ENCODE measurements around the gene CASP2. TPM values are rescaled to one million over a fixed set of nuclear protein-coding genes. Genes with fewer than 3 reads are reported as not detected.
A peak's percentile ranks its signal among the peaks of the same experiment; 100 is the strongest.

The CASP2 gene
- polyA plus RNA-seq, 2 donors, result 6.6 to 7.2 TPM

DNA sequence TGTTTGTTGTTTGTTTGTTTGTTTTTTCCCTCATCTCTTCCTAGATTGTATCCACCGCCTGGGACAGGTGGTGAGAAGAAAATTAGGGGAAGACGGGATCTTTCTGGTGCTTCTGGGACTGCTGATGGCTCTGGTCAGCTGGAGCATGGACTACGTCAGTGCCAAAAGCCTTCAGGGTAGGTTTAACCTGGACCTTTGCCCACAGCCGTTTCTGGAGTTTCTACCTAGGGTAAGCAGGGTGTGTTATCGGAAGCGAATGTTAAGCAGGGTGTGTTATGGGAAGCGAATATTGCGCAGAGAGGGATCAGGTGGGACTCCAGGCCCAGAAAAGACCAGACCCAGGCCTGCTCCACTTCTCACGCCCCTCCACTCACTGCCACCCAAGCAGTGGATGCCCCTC lies 32.5 kb downstream of the CASP2 start:
- WGBS, 2 donors, result 68 to 71% methylated on average over 9 of the region's 9 CpGs
- no peaks in the 10 kb centered on the region for H3K9me3 ChIP-seq (ENCODE audit: control insufficient read depth in 2 of 2, insufficient read depth in 1 of 2, low read depth in 1 of 2, low read length in 1 of 2)
- no peak overlapping the region for H3K27ac ChIP-seq (ENCODE audit: low read depth in 2 of 2, low read length in 1 of 2)
- no peaks in the 10 kb centered on the region for H3K27me3 ChIP-seq (ENCODE audit: control insufficient read depth in 1 of 2, insufficient read depth in 2 of 2, low read length in 2 of 2)
- no peaks in the 10 kb centered on the region for H3K36me3 ChIP-seq (ENCODE audit: control insufficient read depth in 2 of 2, insufficient read depth in 2 of 2, low read length in 1 of 2)
- H3K4me1 ChIP-seq (ENCODE audit: control insufficient read depth in 2 of 2, insufficient read depth in 2 of 2, low read length in 1 of 2), result peaks cover 0 to 11% of the 10 kb centered on the region in 2 donors
- no peak overlapping the region for H3K4me3 ChIP-seq (ENCODE audit: low read depth in 1 of 2, low read length in 2 of 2)

DNA sequence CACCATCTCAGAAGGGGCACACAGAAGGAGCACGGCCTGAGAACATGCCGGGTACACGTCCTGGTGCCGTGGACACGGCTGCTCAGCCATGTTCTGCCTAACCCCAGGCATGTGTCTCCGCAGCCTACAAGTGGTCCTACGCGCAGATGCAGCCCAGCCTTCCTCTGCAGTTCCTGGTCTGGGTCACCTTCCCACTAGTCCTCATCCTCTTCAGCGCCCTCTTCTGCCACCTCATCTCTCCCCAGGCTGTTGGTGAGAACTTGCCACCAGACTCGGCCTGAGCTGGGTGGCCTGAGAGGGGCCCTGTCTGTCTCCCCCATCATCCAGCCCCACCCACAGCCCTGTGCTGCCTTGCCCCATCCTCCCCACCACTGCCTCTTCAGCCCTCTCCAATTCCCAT lies 33.1 kb downstream of the CASP2 start:
- H3K27me3 ChIP-seq (ENCODE audit: control insufficient read depth in 1 of 2, insufficient read depth in 2 of 2, low read length in 2 of 2), result no peaks in the 10 kb centered on the region

DNA sequence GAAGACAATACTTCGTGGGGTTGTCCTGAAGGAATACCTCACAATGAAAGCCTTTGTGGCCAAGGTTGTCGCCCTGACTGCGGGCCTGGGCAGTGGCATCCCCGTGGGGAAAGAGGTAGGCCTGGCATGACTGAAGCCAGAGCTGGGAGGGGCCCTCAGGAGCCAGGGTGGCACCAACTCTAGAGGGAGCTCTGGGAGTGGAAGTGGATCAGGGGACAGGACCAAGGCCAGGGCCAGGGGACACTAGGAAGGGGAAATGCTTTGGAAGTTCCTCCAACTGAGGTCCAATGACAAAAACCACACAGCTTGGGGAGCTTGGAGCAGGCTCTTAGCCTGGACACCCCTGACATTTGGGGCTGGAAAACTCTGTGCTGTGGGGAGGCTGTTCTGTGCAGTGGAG lies 33.6 kb downstream of the CASP2 start:
- H3K36me3 ChIP-seq (ENCODE audit: control insufficient read depth in 2 of 2, insufficient read depth in 2 of 2, low read length in 1 of 2), result no peaks in the 10 kb centered on the region
- no peaks in the 10 kb centered on the region for H3K9me3 ChIP-seq (ENCODE audit: control insufficient read depth in 2 of 2, insufficient read depth in 1 of 2, low read depth in 1 of 2, low read length in 1 of 2)
- peaks cover 0 to 11% of the 10 kb centered on the region in 2 donors for H3K4me1 ChIP-seq (ENCODE audit: control insufficient read depth in 2 of 2, insufficient read depth in 2 of 2, low read length in 1 of 2)
- no peaks in the 10 kb centered on the region for H3K27me3 ChIP-seq (ENCODE audit: control insufficient read depth in 1 of 2, insufficient read depth in 2 of 2, low read length in 2 of 2)
- no peak overlapping the region for H3K27ac ChIP-seq (ENCODE audit: low read depth in 2 of 2, low read length in 1 of 2)
- H3K4me3 ChIP-seq (ENCODE audit: low read depth in 1 of 2, low read length in 2 of 2), result no peak overlapping the region
- WGBS, 2 donors, result 73 to 78% methylated on average over 4 of the region's 4 CpGs

More for the DNA sequence above, 33.1 kb downstream of the CASP2 start:
- 95% methylated on average over 10 of the region's 10 CpGs for WGBS, 2 donors
- Histone ChIP-seq H3K27ac (ENCODE audit: low read depth in 2 of 2, low read length in 1 of 2) (no peak overlapping the region), H3K4me1 (ENCODE audit: control insufficient read depth in 2 of 2, insufficient read depth in 2 of 2, low read length in 1 of 2) (peaks cover 0 to 11% of the 10 kb centered on the region in 2 donors), H3K4me3 (ENCODE audit: low read depth in 1 of 2, low read length in 2 of 2) (no peak overlapping the region), H3K36me3 (ENCODE audit: control insufficient read depth in 2 of 2, insufficient read depth in 2 of 2, low read length in 1 of 2) (no peaks in the 10 kb centered on the region), H3K9me3 (ENCODE audit: control insufficient read depth in 2 of 2, insufficient read depth in 1 of 2, low read depth in 1 of 2, low read length in 1 of 2) (no peaks in the 10 kb centered on the region)

DNA sequence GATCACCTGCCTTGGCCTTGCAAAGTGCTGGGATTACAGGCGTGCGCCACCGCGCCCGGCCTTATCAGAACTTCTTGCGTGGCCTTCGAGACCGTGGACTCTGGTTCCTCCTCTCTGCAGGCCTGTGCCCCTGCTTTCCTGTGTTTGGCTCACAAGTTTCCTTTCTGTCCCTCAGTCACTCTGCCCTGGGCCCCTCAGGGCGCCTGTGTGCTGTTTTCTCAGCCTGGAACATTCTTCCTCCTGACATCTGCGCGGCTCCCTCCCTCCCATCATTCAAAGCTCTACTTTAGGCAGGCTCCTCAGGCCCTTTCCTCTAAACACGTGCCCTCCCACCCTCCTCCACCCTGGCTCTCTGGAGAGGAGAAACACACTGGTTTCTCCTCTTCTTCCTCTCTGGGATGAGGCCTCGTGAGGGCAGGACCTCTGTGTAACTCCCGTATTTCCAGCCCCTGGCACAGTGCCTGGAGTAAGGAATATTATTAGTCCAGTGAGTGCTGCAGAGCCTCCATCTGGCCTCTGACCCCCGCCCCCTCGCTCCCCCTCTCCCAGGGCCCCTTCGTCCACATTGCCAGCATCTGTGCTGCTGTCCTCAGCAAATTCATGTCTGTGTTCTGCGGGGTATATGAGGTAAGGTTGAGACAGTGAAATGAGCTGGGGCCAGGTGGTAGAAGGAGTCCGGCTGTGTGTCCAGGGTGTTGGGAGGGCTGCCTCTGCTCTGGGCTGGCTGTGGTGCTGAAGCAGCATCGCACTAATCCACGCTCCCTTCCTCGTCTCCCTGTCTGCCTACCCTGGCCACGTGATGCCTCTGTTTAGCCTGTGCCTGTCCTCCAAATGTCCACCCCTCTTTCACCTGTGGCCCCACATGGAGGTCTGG lies 34.8 kb downstream of the CASP2 start:
- WGBS, 2 donors, result 78 to 80% methylated on average over 23 of the region's 23 CpGs
- H3K27me3 ChIP-seq (ENCODE audit: control insufficient read depth in 1 of 2, insufficient read depth in 2 of 2, low read length in 2 of 2), result no peaks in the 10 kb centered on the region
- H3K4me3 ChIP-seq (ENCODE audit: low read depth in 1 of 2, low read length in 2 of 2), result no peak overlapping the region
- H3K36me3 ChIP-seq (ENCODE audit: control insufficient read depth in 2 of 2, insufficient read depth in 2 of 2, low read length in 1 of 2), result no peaks in the 10 kb centered on the region
- H3K9me3 ChIP-seq (ENCODE audit: control insufficient read depth in 2 of 2, insufficient read depth in 1 of 2, low read depth in 1 of 2, low read length in 1 of 2), result no peaks in the 10 kb centered on the region
- H3K27ac ChIP-seq (ENCODE audit: low read depth in 2 of 2, low read length in 1 of 2), result no peak overlapping the region
- peaks cover 0 to 11% of the 10 kb centered on the region in 2 donors for H3K4me1 ChIP-seq (ENCODE audit: control insufficient read depth in 2 of 2, insufficient read depth in 2 of 2, low read length in 1 of 2)

DNA sequence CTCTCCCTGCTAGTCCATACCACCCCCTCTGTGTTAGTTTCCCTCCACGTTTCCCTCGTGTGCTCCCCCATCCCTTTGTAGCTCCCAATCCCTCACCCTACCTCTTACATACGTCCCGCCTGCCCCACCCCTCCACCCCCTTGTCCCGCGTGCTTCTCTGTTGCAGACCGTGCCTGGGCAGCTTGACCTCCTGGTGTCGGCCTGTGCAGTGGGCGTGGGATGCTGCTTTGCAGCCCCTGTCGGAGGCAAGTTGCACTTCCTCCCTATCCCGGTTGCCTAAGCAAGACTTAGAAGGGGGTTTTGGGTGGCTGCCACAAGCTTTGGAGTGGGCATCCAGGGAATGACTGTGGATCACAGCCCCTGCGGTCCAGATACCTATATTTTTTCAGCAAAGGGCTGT lies 35.5 kb downstream of the CASP2 start:
- Histone ChIP-seq H3K36me3 (ENCODE audit: control insufficient read depth in 2 of 2, insufficient read depth in 2 of 2, low read length in 1 of 2) (no peaks in the 10 kb centered on the region), H3K27me3 (ENCODE audit: control insufficient read depth in 1 of 2, insufficient read depth in 2 of 2, low read length in 2 of 2) (no peaks in the 10 kb centered on the region), H3K9me3 (ENCODE audit: control insufficient read depth in 2 of 2, insufficient read depth in 1 of 2, low read depth in 1 of 2, low read length in 1 of 2) (no peaks in the 10 kb centered on the region), H3K27ac (ENCODE audit: low read depth in 2 of 2, low read length in 1 of 2) (no peak overlapping the region), H3K4me1 (ENCODE audit: control insufficient read depth in 2 of 2, insufficient read depth in 2 of 2, low read length in 1 of 2) (peaks cover 0 to 11% of the 10 kb centered on the region in 2 donors), H3K4me3 (ENCODE audit: low read depth in 1 of 2, low read length in 2 of 2) (no peak overlapping the region)
- 75 to 78% methylated on average over 12 of the region's 12 CpGs for WGBS, 2 donors

DNA sequence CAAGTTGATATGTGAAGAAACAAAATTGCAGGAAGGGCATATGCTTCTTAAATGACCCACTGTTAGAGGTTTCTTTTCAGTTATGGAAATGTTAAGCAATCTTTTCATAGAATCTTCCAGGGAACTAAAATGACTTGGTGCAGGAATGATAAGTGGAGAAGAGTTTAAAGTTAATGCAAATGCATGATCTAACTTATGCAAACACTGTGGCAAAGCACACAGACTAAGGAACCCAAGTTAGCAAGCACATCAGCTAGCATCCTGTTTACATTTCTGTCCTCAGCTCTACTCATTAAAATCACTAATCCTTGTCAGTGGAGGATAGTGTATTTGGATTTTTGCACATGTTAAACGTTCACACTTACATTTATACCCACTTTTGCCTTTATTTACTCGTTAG lies 37.1 kb downstream of the CASP2 start:
- Histone ChIP-seq H3K4me1 (ENCODE audit: control insufficient read depth in 2 of 2, insufficient read depth in 2 of 2, low read length in 1 of 2) (peaks cover 0 to 4% of the 10 kb centered on the region in 2 donors), H3K4me3 (ENCODE audit: low read depth in 1 of 2, low read length in 2 of 2) (no peak overlapping the region), H3K27me3 (ENCODE audit: control insufficient read depth in 1 of 2, insufficient read depth in 2 of 2, low read length in 2 of 2) (no peaks in the 10 kb centered on the region), H3K9me3 (ENCODE audit: control insufficient read depth in 2 of 2, insufficient read depth in 1 of 2, low read depth in 1 of 2, low read length in 1 of 2) (no peaks in the 10 kb centered on the region), H3K27ac (ENCODE audit: low read depth in 2 of 2, low read length in 1 of 2) (no peak overlapping the region), H3K36me3 (ENCODE audit: control insufficient read depth in 2 of 2, insufficient read depth in 2 of 2, low read length in 1 of 2) (no peaks in the 10 kb centered on the region)
- WGBS, 2 donors, result 68 to 72% methylated on average over 2 of the region's 2 CpGs

DNA sequence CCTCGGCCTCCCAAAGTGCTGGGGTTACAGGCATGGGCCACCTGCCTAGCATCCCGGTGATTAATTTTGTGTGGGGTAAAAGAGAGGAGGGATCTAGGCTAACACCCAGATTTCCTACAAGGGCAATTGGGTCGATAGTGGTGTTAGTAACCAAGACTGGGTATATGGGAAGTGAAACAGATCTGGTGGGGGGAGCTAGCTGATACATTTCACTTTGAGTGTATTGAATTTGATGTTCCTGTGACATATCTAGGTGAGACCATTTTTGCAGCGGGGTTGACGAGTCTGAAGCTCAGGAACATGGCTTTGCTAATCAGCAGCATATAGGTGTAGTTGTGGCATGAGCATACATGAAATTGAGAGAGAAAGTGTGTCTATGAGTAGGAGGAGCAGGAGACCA lies 39.8 kb downstream of the CASP2 start:
- no peaks in the 10 kb centered on the region for H3K27me3 ChIP-seq (ENCODE audit: control insufficient read depth in 1 of 2, insufficient read depth in 2 of 2, low read length in 2 of 2)
- peaks cover 0 to 2% of the 10 kb centered on the region in 2 donors for H3K4me1 ChIP-seq (ENCODE audit: control insufficient read depth in 2 of 2, insufficient read depth in 2 of 2, low read length in 1 of 2)
- no peaks in the 10 kb centered on the region for H3K9me3 ChIP-seq (ENCODE audit: control insufficient read depth in 2 of 2, insufficient read depth in 1 of 2, low read depth in 1 of 2, low read length in 1 of 2)
- no peaks in the 10 kb centered on the region for H3K36me3 ChIP-seq (ENCODE audit: control insufficient read depth in 2 of 2, insufficient read depth in 2 of 2, low read length in 1 of 2)
- 89 to 91% methylated on average over 5 of the region's 5 CpGs for WGBS, 2 donors
- H3K27ac ChIP-seq (ENCODE audit: low read depth in 2 of 2, low read length in 1 of 2), result no peak overlapping the region
- no peak overlapping the region for H3K4me3 ChIP-seq (ENCODE audit: low read depth in 1 of 2, low read length in 2 of 2)

DNA sequence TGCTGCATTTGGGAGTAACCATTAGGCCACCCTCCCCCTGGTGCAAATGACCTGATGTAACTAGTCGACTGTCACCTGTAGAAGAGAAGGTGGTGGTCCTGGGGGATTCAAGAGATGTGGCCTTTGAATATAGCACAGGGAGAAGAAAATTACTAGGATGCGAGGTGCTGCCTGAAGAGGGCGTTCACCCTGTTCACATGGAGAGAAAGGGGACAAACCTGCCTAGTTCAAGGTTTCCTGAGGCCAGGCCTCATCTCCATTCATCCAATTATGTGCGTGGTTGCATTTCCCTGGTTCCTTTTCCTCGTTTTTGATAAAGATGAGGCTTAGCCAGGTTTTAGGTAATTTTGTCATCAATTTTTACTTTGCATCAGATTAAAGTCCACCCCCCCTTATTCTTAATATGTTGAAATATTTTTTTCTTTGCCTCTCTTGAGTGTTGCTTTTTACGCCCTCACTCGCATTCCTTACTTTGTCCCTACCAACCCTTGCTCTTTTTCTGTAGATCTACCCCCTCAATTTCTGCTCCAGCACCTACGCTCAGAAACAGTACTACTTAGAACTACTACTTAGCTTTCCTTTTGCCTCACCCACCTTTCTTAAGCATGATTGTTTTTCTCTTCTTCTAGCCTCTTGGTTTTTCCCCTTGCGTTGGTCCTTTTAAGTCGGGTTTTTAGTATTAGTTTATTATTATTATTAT lies 41.5 kb downstream of the CASP2 start:
- Histone ChIP-seq H3K36me3 (ENCODE audit: control insufficient read depth in 2 of 2, insufficient read depth in 2 of 2, low read length in 1 of 2) (no peaks in the 10 kb centered on the region), H3K9me3 (ENCODE audit: control insufficient read depth in 2 of 2, insufficient read depth in 1 of 2, low read depth in 1 of 2, low read length in 1 of 2) (no peaks in the 10 kb centered on the region), H3K4me1 (ENCODE audit: control insufficient read depth in 2 of 2, insufficient read depth in 2 of 2, low read length in 1 of 2) (peaks cover 0 to 2% of the 10 kb centered on the region in 2 donors), H3K4me3 (ENCODE audit: low read depth in 1 of 2, low read length in 2 of 2) (no peak overlapping the region), H3K27ac (ENCODE audit: low read depth in 2 of 2, low read length in 1 of 2) (no peak overlapping the region), H3K27me3 (ENCODE audit: control insufficient read depth in 1 of 2, insufficient read depth in 2 of 2, low read length in 2 of 2) (no peaks in the 10 kb centered on the region)
- WGBS, 2 donors, result 92 to 94% methylated on average over 10 of the region's 10 CpGs

DNA sequence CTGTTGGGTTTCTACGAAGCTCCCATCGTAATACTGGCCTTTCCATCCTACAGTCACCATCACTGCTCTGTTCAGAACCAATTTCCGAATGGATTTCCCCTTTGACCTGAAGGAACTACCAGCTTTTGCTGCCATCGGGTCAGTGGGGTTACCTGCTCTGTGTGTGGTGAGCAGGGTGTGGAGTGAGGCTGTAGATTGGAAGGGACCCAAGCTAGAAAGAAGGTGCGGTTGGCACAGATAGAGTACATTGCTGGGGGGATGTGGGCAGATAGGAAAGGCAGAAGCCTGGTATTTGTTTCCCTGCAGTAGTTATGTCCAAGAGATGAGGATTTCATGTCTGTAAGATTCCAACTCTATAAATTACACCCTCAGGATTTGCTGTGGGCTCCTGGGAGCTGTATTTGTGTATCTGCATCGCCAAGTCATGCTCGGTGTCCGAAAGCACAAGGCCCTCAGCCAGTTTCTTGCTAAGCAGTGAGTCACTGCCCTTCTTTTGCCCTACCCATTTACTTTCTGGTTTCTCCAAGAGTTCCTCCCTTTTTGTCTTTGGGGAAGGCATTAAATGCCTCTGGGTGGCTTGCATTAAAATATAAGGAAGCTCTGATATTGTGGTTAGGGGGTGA lies 43.1 kb downstream of the CASP2 start:
- no peak overlapping the region for H3K4me3 ChIP-seq (ENCODE audit: low read depth in 1 of 2, low read length in 2 of 2)
- H3K9me3 ChIP-seq (ENCODE audit: control insufficient read depth in 2 of 2, insufficient read depth in 1 of 2, low read depth in 1 of 2, low read length in 1 of 2), result no peaks in the 10 kb centered on the region
- no peaks in the 10 kb centered on the region for H3K36me3 ChIP-seq (ENCODE audit: control insufficient read depth in 2 of 2, insufficient read depth in 2 of 2, low read length in 1 of 2)
- H3K27me3 ChIP-seq (ENCODE audit: control insufficient read depth in 1 of 2, insufficient read depth in 2 of 2, low read length in 2 of 2), result no peaks in the 10 kb centered on the region
- H3K27ac ChIP-seq (ENCODE audit: low read depth in 2 of 2, low read length in 1 of 2), result peak overlapping the region; percentile 88 to 90
- 52 to 63% methylated on average over 8 of the region's 8 CpGs for WGBS, 2 donors
- H3K4me1 ChIP-seq (ENCODE audit: control insufficient read depth in 2 of 2, insufficient read depth in 2 of 2, low read length in 1 of 2), result peaks cover 0 to 2% of the 10 kb centered on the region in 2 donors

Measured in esophagus (tissue), 2 donors.